ENCODE data around the gene MYO6. TPM values are rescaled to one million over a fixed set of nuclear protein-coding genes. Genes with fewer than 3 reads are reported as not detected.

MYO6 gene
- total RNA-seq, 1 experiment from 2014 or later: 46.9 TPM

DNA sequence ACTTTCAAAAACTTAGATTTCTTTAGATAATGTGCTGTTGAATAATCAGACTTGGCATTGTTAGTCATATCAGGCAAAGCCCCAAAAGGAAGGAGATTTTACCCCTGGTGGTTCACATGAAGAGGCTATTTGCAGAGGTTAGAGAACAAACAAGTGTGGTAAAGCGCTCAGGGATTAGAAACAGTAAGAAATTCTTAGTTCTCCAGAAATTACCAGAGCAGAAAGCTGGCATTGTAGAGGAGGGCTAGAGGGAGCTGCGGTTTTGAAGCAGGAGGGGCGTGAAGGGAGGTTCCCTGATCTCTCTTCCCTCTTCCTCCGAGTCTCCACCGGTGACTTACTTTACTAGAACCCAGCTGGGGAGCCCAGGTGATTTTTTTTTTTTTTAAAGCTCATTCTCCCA lies 10.2 kb downstream of the MYO6 start:
- Histone ChIP-seq H3K18ac (ENCODE audit: insufficient read length, low read depth, low read length) (no peak overlapping the region), H2BK12ac (ENCODE audit: insufficient read length, low read depth, low read length) (no peak overlapping the region), H2BK5ac (ENCODE audit: insufficient read length, low read length) (no peak overlapping the region), H4K91ac (ENCODE audit: insufficient read length, low read depth, low read length) (no peak overlapping the region), H3K79me2 (ENCODE audit: insufficient read depth, low read length) (no peaks in the 10 kb centered on the region), H2BK120ac (ENCODE audit: low read depth, low read length, poor library complexity, severe bottlenecking) (no peak overlapping the region), H3K27me3 (ENCODE audit: insufficient read depth, low read length) (no peaks in the 10 kb centered on the region), H3K4me2 (ENCODE audit: insufficient read depth, insufficient read length, low read length) (no peak overlapping the region), H4K20me1 (ENCODE audit: control insufficient read depth, insufficient read depth, insufficient read length) (no peaks in the 10 kb centered on the region), H3T11ph (ENCODE audit: low read length) (no peak overlapping the region), H3K14ac (ENCODE audit: insufficient read depth, low read length) (no peak overlapping the region), H3K56ac (ENCODE audit: insufficient read length, low read depth, low read length) (no peak overlapping the region), H3K23ac (ENCODE audit: insufficient read length, low read depth, low read length) (no peak overlapping the region), H2AK5ac (ENCODE audit: insufficient read length, low read length) (no peak overlapping the region), H2BK15ac (ENCODE audit: low read depth, low read length) (no peak overlapping the region), H4K8ac (replicated peaks; ENCODE audit: insufficient read length, low read depth, low read length) (no peak overlapping the region), H3K4ac (ENCODE audit: low read depth, low read length) (no peak overlapping the region), H2AFZ (ENCODE audit: low read length) (no peak overlapping the region), H3K27ac (ENCODE audit: insufficient read length, low read depth, low read length) (no peak overlapping the region), H3K9ac (ENCODE audit: extremely low read depth, insufficient read length, low read length) (no peak overlapping the region), H3K79me1 (ENCODE audit: insufficient read depth, low read depth, low read length, poor library complexity, severe bottlenecking) (no peaks in the 10 kb centered on the region), H2BK20ac (ENCODE audit: low read depth, low read length, poor library complexity, severe bottlenecking) (no peak overlapping the region), H3K23me2 (ENCODE audit: insufficient read length, low read depth, low read length, poor library complexity, severe bottlenecking) (no peaks in the 10 kb centered on the region), H4K5ac (ENCODE audit: insufficient read length, low read depth, low read length) (no peak overlapping the region), H3K4me1 (ENCODE audit: insufficient read depth, low read length) (no peaks in the 10 kb centered on the region), H3K9me3 (ENCODE audit: control insufficient read depth, low read depth, low read length) (no peaks in the 10 kb centered on the region)
- H3K4me1 Mint-ChIP-seq: peaks cover 14 to 18% of the 10 kb centered on the region in 2 experiments
- peak overlapping the region; percentile 14 to 80 (median 55); a peak in 4 of 7 replicates for H3K27ac Mint-ChIP-seq
- no peak overlapping the region for H3K4me3 Mint-ChIP-seq
- TF ChIP-seq, protein P1, sequence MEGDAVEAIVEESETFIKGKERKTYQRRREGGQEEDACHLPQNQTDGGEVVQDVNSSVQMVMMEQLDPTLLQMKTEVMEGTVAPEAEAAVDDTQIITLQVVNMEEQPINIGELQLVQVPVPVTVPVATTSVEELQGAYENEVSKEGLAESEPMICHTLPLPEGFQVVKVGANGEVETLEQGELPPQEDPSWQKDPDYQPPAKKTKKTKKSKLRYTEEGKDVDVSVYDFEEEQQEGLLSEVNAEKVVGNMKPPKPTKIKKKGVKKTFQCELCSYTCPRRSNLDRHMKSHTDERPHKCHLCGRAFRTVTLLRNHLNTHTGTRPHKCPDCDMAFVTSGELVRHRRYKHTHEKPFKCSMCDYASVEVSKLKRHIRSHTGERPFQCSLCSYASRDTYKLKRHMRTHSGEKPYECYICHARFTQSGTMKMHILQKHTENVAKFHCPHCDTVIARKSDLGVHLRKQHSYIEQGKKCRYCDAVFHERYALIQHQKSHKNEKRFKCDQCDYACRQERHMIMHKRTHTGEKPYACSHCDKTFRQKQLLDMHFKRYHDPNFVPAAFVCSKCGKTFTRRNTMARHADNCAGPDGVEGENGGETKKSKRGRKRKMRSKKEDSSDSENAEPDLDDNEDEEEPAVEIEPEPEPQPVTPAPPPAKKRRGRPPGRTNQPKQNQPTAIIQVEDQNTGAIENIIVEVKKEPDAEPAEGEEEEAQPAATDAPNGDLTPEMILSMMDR (conservative IDR thresholded peaks at IDR 0.05): no peak
- DNase-seq: no peak
- no CpG with 5 or more reads among the region's 5 CpGs for WGBS (ENCODE audit: extremely low coverage, insufficient read length, low lambda C conversion rate)
- peaks cover 0 to 8% (median 0%) of the 10 kb centered on the region in 3 experiments; a peak in 4 of 7 replicates for H3K36me3 Mint-ChIP-seq (ENCODE audit: insufficient read depth in 1 of 3, low read depth in 3 of 3)
- no peaks in the 10 kb centered on the region for H3K9me3 Mint-ChIP-seq
- no peaks in the 10 kb centered on the region for H3K27me3 Mint-ChIP-seq (ENCODE audit: low read depth)

All from H9 (cell line).